HG02973 (cell line): ENCODE measurements around the gene CACNA1B.

Source experiments
- ATAC-seq: cut with Tn5 transposase; IDR thresholded peaks from one replicate; pipeline ENCODE4 v1.9.1; 2021; ENCODE audit warnings: moderate library complexity; ENCODE audit not compliant: unreplicated experiment

The CACNA1B gene

DNA sequence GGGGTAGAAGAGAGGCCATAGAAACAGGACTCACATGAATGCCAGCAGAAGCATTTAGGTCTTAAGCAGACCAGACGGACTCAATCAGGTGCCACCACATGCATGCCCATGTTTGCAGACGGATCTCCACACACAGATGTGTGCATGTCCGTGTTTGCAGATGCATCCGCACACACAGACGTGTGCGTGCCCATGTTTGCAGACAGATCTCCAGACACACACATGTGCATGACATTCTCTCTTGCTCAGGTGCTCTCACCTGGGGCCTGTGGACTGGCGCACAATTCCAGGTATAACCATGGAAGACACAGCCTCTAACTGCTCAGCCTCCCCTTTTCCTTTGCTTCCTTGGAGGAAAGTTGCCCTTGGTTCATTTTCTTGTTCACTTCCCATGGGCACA, 148.3 kb downstream of the CACNA1B start:
- ATAC-seq = no peak

DNA sequence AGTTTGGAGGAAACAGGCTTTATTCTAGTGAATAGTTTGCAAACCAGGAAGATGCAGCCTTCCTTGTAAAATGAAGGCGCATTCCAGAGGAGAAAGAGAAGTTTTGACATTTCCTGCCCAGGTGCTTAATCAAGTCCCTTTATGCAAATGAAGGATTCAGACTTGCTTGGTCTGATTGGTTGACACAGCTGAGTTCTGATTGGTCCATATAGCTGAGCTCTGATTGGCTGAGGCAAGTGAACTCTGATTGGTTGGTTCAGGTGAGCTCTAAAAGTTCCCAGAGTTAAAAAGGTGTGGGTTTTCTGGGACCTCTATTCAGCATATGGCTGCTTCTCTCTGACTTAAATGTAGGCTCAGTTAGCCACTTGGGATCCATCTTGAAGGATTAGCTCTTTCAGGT, 151.0 kb downstream of the CACNA1B start:
- ATAC-seq = no peak

DNA sequence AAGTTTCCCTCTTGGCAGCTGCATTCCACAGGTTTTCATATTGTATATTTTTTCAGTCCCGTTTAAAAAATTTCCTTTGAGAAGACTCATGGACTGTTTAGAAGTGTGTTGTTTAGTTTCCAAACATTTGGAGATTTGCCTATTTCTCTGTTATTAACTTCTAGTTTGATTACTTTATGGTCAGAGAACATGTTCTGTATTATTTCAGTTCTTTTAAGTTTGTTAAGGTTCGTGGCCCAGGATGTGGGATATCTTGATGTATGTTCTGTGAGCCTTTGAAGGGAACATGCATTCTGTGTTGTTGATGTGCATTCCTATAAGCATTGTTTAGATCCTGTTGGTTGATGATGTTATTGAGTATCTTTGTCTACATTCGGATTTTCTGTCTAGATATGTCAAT, 153.6 kb downstream of the CACNA1B start:
- ATAC-seq = no peak

DNA sequence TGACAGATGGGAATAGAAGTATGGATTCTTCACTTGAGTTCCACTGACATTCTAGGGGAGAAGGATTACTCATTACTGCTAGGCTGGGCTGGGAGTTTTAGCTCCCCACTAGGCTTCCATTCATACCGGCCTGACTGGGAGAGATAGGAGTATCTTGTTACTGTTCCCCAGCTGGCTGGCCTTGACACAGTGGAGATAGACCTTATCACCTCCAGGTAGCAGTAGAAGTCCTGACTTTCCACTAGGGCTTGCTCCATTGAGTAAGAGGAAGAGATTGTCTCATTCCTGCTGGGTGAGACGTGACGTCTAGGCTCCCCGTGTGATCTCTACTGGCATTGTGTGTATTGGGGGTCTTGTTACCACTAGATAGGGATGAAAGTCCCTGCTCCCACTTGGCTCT, 156.4 kb downstream of the CACNA1B start:
- no peak for ATAC-seq

DNA sequence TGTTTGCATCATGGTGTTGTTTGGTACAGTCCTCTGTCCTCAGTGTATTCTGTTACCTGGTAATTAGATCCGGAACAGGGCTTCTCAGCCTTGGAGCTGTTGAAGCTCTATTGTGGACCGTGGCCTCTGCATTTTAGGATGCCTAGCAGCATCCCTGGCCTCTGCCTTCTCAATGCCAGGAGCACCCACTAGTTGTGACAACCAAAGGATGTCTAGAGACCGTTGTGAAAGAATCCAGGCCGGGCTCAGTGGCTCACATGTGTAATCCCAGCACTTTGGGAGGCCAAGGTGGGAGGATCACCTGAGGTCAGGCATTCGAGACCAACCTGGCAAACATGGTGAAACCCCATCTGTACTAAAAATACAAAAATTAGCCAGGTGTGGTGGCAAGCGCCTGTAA, 159.6 kb downstream of the CACNA1B start:
- no peak for ATAC-seq

DNA sequence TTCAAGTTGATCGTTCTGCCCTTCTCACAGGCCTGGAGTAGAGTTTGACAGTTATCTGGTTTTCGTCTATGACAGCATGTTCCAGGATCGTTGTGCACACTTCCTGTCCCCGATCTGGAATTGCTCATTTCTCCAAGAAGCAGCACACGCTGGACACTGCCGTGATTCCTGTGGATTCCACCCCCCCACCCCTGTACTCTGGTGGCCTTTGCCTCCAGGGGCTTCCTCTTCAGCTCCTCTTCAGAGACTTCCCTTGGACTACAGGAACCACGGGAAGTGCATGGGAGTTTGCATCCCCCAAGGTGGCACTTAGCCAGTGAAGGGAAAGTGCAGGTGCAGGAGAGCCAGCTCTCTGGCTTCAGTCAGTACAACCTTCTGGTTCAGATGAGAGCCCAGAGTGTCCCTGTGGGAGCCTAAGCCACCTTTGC, 160.7 kb downstream of the CACNA1B start:
- no peak for ATAC-seq

DNA sequence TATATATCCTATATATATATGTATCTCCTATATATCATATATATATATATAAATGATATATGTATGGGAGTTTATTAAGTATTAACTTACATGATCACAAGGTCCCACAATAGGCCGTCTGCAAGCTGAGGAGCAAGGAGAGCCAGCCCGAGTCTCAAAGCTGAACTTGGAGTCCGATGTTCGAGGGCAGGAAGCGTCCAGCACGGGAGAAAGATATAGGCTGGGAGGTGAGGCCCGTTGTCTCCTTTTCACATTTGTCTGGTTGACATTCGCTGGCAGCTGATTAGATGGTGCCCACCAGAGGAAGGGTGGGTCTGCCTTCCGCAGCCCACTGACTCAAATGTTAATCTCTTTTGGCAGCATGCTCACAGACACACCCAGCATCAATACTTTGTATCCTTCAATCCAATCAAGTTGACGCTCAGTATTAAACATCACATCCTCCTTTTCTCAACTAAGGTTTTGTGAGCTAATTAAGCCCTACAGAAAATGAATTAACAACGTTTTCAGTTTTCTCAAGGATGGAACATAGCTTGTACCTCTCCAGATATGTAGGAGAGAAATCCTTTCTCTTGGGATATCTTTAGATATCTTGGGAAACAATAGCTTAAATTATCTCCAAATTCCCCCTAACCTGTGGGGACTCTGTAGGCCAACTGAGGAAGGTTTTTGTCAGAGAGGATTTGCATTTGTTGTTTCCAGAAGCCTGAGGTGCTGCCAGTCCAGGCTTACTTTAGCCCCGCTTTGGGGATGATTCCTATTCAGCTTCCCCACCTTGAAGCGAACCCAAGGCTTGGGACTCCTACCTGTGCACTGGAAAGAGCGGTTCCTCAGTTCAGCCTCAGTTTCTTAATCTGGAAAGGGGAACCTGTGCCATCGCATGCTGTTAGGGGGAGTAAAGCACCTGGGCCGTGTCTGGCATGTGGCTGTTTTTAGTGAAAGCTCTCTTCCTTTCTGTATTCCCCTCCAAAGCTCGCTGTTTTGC, 163.2 kb downstream of the CACNA1B start:
- no peak for ATAC-seq

DNA sequence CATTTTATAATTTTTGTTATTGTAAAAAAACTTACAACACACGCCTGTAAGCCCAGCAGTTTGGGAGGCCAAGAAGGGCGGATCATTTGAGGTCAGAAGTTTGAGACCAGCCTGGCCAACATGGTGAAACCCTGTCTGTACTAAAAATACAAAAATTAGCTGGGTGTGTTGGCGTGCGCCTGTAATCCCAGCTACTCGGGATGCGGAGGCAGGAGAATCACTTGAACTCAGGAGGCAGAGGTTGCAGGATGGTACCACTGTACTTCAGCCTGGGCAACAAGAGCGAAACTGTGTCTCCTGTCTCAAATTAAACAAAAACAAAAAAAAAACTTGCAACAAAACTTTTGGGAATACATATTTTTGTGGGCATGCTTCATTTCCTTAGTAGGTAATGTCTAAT, 164.6 kb downstream of the CACNA1B start:
- ATAC-seq = no peak

DNA sequence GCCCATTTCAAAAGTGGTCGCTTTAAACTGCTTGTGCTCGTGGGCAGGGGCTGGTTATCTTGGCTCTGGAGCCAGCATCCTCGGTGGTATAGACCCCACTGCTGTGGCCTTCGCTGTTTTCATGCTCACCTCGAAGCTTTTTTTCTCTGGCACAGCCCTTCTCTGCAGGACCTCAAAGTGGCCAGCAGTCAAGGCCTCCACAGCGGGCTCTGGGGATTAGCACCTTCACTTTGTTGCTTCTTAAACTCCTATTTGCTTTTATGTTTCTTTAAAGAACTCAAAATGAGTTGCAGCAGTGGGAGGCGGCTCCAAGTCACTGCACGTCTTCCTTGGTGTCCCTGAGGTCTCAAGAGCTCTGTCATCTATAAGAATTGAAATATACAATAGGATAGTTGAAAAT, 165.1 kb downstream of the CACNA1B start:
- ATAC-seq = no peak

DNA sequence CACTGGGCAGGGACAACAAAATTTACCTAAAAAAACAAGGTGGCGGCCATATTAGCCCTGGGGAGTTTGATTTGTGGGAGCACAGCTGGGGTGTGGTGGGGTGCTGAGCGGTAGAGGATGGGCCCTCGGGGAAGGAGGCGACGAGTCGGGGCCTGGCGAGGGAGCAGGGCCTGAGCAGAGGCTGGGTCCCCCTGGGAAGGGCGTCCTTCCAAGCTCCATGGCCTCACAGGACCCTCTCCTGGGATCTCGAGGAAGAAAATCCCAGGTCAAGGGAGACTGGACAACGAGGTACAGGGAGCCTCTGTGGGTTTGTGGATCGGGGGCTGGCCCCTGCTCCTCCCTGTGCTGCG, 165.5 kb downstream of the CACNA1B start:
- no peak for ATAC-seq

DNA sequence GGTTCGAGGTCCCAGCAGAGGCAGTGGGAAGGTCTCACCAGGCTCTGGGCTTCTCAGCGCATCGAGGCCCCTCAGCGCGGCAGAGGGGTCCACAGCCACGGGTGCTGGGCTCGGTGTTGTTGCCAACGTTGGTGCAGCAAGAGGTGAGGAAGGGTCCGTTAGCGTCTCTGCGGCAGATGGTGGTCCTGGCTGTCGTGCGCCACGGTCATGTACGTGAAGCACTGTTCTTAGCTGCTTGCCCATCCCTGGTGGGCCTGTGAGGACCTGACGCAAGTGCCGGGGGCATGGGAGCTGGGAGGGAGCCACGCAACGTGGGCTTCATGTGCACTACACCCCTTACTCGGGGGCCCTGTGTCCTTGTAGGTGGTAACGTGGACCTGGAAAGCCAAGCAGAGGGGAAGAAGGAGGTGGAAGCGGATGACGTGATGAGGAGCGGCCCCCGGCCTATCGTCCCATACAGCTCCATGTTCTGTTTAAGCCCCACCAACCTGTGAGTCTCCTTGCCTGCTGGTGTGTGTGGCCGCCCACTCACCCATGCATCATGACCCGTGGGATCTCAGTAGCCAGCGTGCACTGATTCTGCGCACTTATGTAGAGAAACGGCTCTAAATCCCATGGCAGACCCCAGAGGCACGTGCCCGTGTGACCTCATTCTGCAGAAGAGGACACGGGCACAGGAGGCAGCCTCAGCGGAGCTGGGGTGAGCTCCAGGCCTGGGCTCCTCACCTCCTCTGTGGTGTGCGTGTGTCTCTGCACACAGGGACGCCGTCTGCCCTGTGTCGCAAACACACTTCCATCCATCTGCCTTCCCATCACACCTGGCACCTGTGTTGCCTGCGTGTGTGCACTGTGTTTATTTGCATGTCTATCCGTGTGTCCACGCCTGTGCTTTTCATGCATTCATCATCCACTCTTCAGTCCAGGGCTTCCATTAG, 166.1 kb downstream of the CACNA1B start:
- no peak for ATAC-seq

DNA sequence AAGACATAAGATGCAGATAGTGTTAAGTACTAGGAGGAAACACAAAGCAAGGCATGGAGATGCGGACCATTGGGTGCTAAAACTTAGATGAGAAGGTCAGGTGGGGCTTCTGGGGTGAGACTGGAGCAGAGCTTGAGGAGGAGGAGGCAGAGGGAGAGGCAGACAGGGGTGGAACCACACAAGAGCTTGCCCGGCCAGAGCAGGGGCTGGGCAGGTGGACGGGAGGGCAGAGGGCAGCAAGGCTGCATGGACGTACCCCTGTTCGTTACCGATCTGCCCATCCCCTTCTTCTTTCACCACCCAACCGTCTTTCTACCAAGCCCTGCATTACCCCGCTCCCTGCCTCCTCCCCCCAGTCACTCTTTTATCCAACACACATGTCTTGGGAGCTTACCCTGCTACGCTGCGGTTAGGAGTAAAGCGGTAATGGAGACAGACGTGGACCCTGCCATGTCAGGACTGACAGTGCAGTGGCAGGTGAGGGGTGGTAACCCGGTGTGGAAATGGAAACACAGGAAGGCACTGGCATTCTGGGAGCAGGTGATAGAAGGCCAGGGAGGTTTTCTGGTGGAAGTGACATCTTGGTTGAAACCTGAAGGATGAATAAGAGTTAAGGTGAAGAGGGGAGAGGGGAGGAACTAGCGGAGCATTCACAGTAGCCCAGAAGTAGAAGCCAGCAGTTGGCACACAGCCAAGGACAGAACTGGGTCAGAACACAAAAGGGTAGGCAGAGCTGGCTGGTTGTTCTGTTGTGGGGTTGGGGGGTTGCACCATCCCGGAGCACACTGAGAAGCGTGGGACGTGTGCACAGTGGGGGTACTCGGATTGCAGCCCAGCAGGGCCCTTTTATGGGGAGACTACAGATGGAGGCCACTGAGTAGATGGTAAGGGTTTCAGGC, 167.2 kb downstream of the CACNA1B start:
- no peak for ATAC-seq

DNA sequence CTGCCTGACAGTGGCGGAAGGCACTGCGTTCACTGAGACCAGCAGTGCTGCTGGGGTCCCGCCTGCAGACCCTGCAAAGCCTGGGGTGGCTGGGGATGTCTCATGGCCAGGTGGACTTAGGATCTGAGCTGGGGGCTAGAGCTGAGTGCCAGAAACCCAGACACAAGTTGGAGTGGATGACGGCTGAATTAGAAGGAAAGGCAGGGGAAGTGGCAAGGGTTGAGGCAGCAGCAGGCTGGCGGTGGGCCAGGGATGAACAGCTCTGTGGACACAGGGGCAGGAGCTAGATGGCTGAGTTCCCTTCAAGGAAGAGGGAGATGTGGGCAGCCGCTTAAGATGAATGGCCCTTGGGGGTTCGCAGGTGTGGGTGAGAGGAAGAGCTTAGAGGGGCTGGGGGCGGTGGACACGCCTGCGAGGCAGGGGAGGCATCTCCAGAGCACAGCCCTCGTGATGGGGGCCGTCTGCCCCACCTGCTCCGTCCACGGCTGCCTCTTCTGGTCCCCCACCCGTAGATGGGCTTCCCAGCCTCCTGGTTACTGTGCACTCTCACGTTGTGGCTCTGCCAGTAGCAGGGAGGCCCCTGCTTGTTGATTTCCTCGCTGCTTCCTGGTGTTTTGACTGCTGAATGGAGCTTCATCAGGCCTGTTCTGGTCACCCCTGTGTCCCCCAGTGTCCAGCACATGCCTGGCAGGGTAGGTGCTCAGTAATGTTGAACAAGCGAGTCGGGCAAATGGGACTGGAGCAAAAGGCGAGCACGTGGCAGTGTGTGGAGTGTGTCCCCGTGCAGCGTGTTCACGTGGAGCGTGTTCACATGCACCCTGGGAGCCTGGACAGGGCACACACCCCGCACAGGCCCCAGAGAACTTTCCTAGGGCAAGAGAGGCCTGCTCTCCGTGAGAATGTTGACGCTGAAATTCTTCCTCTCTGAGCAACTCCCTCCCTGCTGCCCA, 168.2 kb downstream of the CACNA1B start:
- no peak for ATAC-seq

DNA sequence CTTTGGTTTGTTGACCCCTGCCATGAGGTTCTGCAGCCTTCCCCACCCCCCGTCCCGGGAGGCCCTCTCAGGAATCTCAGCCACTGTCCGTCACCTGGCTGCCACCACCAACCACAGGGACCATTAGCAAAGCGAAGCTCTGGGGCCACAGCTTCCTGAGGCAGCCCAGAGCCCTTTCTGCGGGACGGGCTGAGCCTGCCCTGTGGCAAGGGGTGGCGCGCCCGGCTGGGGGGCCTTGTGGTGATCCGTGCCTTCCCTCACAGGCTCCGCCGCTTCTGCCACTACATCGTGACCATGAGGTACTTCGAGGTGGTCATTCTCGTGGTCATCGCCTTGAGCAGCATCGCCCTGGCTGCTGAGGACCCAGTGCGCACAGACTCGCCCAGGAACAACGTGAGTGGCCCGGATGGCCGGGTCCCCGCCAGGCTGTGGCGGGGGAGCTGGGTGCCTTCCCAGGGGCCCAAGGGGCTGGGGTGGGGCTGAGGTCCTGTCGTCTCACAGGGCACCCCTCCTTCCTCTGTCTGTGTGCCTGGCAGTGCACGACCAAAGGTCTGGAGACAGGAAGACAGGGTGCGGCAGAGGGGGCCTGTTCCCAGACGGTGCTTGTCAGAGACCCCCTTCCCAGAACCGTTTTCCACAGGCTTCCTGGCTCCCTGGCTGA, 169.2 kb downstream of the CACNA1B start:
- ATAC-seq = no peak

DNA sequence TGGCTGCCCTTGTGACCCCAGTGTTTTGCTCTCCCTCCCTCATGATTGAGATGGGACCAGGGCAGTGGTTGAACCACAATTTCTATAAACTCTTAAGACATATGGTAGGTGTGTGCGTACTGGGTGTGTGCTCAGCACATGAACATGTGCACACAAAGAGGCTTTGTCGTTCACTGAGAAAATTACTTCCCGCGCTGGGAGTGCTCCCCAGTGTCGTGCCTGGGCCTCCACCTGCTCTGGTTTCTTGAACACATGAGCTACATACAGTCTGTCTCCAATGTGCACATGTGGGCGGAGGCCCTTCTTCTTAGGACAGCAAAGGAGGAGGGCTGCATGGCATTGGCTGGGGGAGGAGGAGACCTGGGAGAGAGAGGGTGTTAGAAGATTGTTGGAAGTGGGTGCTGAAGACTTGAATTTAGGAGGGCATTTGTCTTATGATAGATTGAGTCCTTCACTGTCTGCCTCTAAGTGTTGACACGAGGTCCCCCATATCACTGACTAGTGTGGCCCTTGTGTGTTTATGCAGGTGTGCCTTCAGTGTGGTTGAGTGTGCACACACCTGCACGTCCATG, 170.0 kb downstream of the CACNA1B start:
- no peak for ATAC-seq

DNA sequence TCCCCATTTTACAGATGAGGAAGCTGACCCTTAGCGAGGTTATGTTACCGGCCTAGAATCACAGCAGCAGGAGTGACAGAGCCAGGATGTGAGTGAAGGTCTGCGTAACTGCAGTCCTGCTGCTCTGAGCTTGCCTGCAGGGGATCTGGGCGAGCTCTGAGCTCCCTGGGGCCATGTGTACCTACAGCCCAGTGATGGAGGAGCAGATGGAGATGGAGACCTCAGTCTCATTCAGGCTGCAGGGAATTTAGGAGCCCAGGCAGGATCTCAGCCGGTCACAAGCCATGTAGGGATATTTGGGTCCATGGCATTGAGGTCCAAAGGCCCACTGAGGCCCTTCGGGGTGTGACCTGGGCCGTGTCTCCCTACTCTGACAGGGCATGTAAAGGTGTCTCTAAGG, 170.6 kb downstream of the CACNA1B start:
- no peak for ATAC-seq

DNA sequence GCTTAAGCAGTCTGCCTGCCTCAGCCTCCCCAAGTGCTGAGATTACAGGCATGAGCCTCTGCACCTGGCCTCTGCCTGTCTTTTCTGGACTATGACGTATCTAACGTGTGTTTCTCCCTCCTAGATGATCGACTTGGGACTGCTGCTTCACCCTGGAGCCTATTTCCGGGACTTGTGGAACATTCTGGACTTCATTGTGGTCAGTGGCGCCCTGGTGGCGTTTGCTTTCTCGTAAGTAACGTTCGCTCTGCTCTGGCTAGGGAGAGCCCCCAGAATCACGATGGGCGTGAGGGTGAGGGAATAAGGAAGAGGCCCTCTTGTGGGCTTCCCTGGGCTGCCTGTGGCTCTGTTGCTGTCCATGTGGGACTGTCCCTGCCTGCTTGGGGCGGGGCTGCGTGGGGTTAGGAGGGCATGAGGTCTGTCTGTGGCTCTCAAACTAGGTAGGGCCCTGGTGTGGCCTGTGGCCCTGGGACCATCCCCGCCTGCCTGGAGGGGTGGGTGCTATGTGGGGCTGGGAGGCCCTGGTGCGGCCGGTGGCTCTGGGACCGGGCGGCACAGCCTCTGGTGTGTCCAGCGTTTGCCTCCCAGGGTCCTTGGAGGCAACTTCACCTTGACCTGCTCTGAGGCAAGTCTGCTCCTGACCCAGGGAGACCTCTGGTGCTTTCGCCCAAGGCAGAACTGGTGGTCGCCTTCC, 171.7 kb downstream of the CACNA1B start:
- ATAC-seq = no peak

DNA sequence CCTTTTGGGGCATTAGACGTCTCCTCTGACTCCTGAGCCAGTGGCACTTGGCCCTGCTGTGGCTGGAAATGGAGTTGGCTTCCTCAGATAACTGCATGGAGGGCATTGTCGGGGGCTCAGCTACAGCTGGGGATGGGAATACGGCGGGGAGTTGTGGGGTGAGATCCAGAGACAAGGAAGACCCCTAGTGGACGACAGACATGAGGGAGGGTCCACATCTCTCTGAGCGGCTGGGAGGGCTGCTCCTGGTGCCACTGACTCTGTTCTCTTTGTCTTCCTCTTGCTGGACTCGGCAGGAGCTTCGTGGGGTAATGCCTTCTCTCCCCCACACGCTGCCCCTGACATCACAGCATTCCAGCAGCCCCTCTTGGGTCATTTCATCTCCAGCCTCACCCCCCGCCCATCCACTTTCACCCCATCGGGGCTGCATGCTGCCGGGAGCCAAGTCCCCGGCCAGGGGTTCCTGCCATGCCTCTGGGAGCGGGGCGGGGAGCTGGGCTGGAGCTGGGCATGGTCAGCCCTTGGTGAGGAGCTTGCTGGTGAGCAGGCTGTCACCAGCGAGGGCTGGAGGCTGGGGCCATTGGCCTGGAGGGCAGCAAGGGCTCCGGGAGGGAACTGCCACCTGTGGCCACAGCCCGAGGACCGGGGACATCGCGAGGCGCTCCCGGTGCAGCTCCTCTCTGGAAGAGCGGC, 172.3 kb downstream of the CACNA1B start:
- no peak for ATAC-seq
